Measurements from ENCODE around the gene FAM89A. TPM values are rescaled to one million over a fixed set of nuclear protein-coding genes. Genes with fewer than 3 reads are reported as not detected.
"Not testable (repeated sequence)": the region's sequence is repeated elsewhere in the genome, so short reads cannot be mapped to it uniquely, and the experiment has no call there.

FAM89A gene
- polyA plus RNA-seq, 1 experiment: 15.6 TPM

DNA sequence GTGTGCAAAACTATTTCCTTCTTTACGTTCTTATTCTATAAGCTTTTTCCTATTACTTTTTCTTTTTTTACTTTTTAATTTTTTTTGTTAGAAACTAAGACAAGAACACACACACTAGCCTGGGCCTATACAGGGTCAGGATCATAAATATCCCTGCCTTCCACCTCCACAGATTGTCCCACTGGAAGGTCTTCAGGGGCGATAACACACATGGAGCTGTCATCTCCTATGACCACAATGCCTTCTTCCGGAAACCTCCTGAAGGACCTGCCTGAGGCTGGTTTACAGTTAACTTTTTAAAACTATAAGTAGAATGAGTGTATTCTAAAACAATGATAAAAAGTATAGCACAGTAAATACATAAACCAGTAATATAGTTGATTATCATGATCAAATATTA lies 10.3 kb upstream of the FAM89A start:
- TF ChIP-seq, protein P1, sequence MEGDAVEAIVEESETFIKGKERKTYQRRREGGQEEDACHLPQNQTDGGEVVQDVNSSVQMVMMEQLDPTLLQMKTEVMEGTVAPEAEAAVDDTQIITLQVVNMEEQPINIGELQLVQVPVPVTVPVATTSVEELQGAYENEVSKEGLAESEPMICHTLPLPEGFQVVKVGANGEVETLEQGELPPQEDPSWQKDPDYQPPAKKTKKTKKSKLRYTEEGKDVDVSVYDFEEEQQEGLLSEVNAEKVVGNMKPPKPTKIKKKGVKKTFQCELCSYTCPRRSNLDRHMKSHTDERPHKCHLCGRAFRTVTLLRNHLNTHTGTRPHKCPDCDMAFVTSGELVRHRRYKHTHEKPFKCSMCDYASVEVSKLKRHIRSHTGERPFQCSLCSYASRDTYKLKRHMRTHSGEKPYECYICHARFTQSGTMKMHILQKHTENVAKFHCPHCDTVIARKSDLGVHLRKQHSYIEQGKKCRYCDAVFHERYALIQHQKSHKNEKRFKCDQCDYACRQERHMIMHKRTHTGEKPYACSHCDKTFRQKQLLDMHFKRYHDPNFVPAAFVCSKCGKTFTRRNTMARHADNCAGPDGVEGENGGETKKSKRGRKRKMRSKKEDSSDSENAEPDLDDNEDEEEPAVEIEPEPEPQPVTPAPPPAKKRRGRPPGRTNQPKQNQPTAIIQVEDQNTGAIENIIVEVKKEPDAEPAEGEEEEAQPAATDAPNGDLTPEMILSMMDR (IDR thresholded peaks at IDR 0.05; ENCODE audit: insufficient read depth, low read depth, low read length): no peak
- H3K36me3 ChIP-seq (ENCODE audit: control insufficient read depth, insufficient read depth, low read length): no peaks in the 10 kb centered on the region
- H3K27me3 ChIP-seq (ENCODE audit: control insufficient read depth, insufficient read depth, low read length): peaks cover 7% of the 10 kb centered on the region
- POLR2A ChIA-PET: no interaction called here
- CTCF ChIA-PET: interaction anchor here (0.8 kb wide), 1 partner anchor 9 kb away, joined by 4 read pairs; no protein-coding TSS in a partner anchor
- H3K4me3 ChIP-seq (ENCODE audit: low read depth, low read length): no peak overlapping the region
- DNase-seq (ENCODE audit: low read depth): no peak

DNA sequence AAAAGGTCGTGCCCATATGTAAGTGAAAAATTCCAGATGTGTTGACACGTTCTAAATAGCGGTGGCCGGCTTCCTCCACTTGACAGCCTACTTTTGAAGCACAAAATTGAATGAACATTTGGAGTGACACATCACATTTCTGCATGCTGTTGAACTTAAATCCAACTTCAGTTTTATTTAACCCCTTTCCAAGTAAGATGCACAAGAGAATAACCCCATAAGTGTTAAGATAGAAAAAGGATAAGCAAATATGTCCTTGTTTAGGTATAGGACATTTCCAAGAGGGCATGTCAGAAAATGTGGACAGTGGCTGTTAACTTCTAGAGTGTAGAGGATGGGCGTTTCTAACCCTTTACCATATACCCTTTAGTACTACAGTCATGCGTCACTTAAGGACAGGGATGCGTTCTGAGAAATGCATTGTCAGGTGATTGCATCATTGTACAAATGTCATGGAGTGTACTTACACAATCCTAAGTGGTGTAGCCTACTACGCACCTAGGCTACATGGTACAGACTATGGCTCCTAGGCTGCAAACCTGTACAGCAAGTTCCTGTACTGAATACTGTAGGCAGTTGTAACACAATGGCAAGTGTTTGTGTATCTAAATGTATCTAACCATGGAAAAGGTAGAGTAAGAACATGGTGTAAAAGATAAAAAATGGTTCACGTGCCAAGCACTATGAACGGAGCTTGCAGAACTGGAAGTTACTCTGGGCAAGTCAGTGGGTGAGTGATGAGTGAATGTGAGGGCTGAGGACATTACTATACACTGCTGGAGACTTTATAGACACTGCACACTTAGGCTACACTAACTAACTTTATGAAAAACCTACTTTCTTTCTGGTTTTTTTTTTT lies 9.3 kb upstream of the FAM89A start:
- Histone ChIP-seq H3K4me3 (ENCODE audit: low read depth, low read length) (no peak overlapping the region), H3K27me3 (ENCODE audit: control insufficient read depth, insufficient read depth, low read length) (peaks cover 9% of the 10 kb centered on the region), H3K36me3 (ENCODE audit: control insufficient read depth, insufficient read depth, low read length) (no peaks in the 10 kb centered on the region)
- ChIA-PET CTCF (interaction anchor here (0.8 kb wide), 2 partner anchors 8 to 10 kb away, joined by 4 read pairs; no protein-coding TSS in a partner anchor), POLR2A (no interaction called here)
- TF ChIP-seq, protein P1 (IDR thresholded peaks at IDR 0.05; ENCODE audit: insufficient read depth, low read depth, low read length): no peak
- DNase-seq (ENCODE audit: low read depth): no peak

DNA sequence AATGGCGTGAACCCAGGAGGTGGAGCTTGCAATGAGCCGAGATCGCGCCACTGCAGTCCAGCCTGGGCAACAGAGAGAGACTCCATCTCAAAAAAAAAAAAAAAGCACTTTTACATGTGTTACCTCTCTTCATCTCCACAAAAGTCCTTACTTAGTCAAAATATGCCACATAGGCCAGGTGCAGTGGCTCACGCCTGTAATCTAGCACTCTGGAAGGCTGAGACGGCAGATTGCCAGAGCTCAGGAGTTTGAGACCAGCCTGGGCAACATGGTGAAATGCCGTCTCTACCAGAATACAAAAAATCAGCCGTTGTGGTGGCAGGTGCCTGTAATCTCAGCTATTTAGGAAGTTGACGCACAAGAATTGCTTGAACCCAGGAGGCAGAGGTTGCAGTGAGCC lies 8.4 kb upstream of the FAM89A start:
- POLR2A ChIA-PET; DNase-seq (ENCODE audit: low read depth); H3K36me3 ChIP-seq (ENCODE audit: control insufficient read depth, insufficient read depth, low read length); H3K4me3 ChIP-seq (ENCODE audit: low read depth, low read length); H3K27me3 ChIP-seq (ENCODE audit: control insufficient read depth, insufficient read depth, low read length): not testable (repeated sequence)
- CTCF ChIA-PET: interaction anchor here (0.8 kb wide), 1 partner anchor 11 kb away, joined by 4 read pairs; no protein-coding TSS in a partner anchor

DNA sequence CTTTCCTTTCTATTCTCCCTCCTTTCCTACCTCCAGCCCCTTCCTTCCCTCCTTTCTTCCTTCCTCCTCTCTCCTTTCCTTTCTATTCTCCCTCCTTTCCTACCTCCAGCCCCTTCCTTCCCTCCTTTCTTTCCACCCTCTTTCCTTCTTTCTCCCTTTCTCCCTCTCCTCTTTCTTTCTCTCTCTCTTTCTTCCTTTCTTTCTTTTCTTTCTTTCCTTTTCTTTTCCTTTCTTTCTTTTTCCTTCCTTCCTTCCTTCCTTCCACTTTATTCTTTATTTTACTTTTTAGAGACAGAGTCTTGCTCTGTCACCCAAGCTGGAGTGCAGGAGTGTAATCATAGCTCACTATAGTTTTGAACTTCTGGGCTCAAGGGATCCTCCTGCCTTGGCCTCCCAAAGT lies 7.5 kb upstream of the FAM89A start:
- H3K36me3 ChIP-seq (ENCODE audit: control insufficient read depth, insufficient read depth, low read length); H3K27me3 ChIP-seq (ENCODE audit: control insufficient read depth, insufficient read depth, low read length); DNase-seq (ENCODE audit: low read depth); H3K4me3 ChIP-seq (ENCODE audit: low read depth, low read length); CTCF ChIA-PET; POLR2A ChIA-PET: not testable (repeated sequence)

DNA sequence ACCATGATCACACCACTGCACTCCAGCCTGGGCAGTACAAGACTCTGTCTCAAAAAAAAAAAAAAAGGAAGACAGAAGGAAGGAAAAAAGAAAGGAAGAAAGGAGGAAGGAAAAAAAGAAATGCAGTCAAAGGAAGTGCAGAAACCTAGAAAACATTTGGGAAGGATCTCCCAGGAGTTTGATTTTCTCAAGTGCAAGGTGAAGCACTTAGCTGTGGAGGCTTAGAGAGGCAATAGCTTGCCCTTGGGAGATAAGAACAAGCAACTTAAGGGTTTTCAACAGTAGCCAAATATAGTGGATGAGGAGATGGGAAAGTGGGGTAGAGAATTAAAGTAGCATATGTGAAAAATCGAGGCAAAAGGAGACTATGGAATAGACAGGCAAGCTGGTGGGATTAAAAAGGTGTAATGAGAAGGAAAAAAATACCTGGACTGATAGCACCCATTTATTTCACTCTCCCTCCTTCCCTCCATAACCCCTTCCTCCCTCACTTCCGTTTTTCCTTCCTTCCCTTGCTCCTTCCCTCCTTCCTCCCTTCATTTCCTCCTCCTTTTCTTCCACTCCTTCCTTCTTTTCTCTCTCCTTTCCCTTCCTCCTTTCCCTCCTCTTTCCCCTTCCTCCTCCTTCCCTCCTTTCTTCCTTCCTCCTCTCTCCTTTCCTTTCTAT lies 6.8 kb upstream of the FAM89A start:
- DNase-seq (ENCODE audit: low read depth): no peak
- CTCF ChIA-PET: no interaction called here

DNA sequence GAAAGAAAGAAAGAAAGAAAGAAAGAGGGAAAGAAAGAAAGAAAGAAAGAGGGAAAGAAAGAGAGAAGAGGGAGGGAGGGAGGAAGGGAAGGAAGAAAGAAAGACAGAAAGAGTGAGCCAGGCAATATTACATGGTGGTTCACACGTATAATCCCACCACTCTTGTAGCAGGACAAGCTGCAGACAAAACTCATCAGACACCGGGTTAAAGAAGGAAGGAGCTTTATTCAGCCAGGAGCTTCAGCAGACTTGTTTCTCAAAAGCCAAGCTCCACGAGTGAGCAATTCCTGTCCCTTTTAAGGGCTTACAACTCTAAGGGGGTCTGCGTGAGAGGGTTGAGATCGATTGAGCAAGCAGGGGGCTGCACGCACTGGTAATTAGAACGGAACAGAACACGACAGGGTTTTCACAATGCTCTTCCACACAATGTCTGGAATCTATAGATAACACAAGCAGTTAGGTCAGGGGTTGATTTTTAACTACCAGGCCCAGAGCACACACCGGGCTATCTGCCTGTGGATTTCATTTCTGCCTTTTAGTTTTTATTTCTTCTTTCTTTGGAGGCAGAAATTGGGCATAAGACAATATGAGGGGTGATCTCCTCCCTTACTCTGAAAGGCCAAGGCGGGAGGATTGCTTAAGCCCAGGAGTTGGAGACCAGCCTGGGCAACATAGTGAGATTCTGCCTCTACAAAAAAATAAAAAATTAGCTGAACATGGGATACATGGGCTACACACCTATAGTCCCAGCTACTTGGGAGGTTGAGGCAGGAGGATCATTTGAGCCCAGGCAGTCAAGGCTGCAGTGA lies 6.1 kb upstream of the FAM89A start:
- H3K27me3 ChIP-seq (ENCODE audit: control insufficient read depth, insufficient read depth, low read length); DNase-seq (ENCODE audit: low read depth); CTCF ChIA-PET; POLR2A ChIA-PET; H3K4me3 ChIP-seq (ENCODE audit: low read depth, low read length); H3K36me3 ChIP-seq (ENCODE audit: control insufficient read depth, insufficient read depth, low read length): not testable (repeated sequence)

More for the DNA sequence above, 6.8 kb upstream of the FAM89A start:
- Histone ChIP-seq H3K36me3 (ENCODE audit: control insufficient read depth, insufficient read depth, low read length) (no peaks in the 10 kb centered on the region), H3K27me3 (ENCODE audit: control insufficient read depth, insufficient read depth, low read length) (peaks cover 9% of the 10 kb centered on the region), H3K4me3 (ENCODE audit: low read depth, low read length) (no peak overlapping the region)
- TF ChIP-seq, protein P1 (IDR thresholded peaks at IDR 0.05; ENCODE audit: insufficient read depth, low read depth, low read length): no peak
- POLR2A ChIA-PET: no interaction called here

Data from BJ (cell line).